GM12874 (cell line): ENCODE data around the gene SERPINE1.

ENCODE experiments used
- CTCF ChIP-seq: IDR thresholded peaks from 2 replicates; pipeline ENCODE4 v1.5.1; 2011; ENCODE audit warnings: low read depth, mild to moderate bottlenecking, control low read depth, low read length, moderate library complexity; ENCODE audit not compliant: insufficient read depth

The SERPINE1 gene

DNA sequence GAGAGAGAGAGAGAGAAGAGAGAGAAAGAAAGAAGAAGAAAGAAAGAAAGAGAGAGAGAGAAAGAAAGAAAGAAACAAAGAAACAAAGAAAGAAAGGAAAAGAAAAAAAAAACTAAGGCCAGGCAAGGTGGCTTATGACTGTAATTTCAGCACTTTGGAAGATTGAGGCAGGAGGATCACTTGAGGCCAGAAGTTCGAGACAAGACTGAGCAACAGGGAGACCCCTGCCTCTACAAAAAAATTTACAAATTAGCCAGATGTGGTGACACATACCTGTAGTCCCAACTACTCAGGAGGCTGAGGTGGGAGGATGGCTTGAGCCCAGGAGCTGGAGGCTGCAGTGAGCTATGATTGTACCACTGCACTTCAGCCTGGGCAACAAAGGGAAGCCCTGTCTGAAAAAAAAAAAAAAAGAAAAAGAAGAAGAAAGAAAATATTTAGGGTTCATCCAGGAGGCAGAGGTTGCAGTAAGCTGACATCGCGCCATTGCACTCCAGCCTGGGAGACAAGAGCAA, 2.8 kb downstream of the SERPINE1 start:
- no peak for TF ChIP-seq CTCF

DNA sequence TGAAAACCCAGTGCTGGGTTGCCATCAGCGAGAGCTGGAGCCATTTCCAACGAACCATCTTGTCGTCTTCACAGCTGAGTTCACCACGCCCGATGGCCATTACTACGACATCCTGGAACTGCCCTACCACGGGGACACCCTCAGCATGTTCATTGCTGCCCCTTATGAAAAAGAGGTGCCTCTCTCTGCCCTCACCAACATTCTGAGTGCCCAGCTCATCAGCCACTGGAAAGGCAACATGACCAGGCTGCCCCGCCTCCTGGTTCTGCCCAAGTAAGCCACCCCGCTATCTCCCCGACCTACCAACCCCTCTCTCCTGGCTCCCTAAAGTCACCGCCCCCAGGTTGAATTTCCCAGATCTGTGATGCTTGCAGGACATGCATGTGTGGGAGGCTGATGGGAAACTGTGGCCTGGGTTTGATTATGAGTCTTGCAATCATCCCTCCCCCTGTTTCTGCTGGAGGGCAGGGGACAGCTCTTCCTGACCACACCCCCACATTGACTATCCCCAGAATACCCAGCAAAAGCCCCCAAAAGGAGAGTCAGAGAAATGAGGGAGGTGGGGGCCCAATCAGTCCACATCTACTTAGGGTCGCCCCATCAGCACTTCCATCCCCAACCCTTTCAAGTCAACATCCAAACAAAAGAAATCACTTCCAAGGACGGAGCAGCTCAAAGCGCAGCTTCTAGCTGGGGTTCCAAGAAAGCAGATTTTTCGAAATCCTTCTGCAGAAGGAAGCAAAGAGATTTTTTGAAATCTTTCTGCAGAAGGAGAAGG, 6.9 kb downstream of the SERPINE1 start:
- TF ChIP-seq CTCF: no peak

- TF ChIP-seq CTCF: no peak
These were observed 7.6 kb downstream of the SERPINE1 start for GRCh38 chr7:101134399-101134980.

- TF ChIP-seq CTCF: no peak
These were observed 10.8 kb downstream of the SERPINE1 start for GRCh38 chr7:101137651-101138212.

- TF ChIP-seq CTCF: peak; percentile 83
These were observed 11.4 kb downstream of the SERPINE1 start for GRCh38 chr7:101138213-101138870.

DNA sequence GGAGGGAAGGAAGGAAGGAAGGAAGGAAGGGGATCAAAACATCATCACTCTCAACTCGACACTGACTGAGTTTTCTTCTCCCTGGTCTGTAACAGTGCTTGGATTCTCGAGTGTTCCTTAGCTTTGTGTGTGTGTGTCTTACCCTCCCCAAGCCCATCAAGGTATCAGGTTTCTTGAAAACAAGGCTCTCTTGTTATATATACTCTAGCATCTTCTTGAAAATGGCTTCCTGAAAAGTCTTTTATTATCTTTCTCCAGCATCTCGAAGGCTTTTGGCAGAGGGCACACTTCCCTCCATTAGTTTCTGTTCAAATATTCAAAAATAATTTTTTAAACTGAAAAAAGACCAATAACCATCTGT, 13.4 kb downstream of the SERPINE1 start:
- no peak for TF ChIP-seq CTCF

GRCh38 chr7:101140746-101141382, 14.0 kb downstream of the SERPINE1 start:
- no peak for TF ChIP-seq CTCF
